Stimulated activated CD4-positive, alpha-beta T cell treated with anti-CD3 and anti-CD28 coated beads, Interleukin-4, amount 100 ng/mL, for 24 hours (primary cell): ENCODE measurements around the gene SUGCT.
A peak's percentile ranks its signal among the peaks of the same experiment; 100 is the strongest.
"Not testable (repeated sequence)": the region's sequence is repeated elsewhere in the genome, so short reads cannot be mapped to it uniquely, and the experiment has no call there.

Experiments
- DNase-seq: peaks from one replicate; pipeline ENCODE4 v3.0.0-alpha.2; 2020

SUGCT gene

GRCh38 chr7:40134428-40135316, at the start of gene SUGCT, which contains the start of gene MPLKIP:
Gene SUGCT (plus strand): TSS chr7:40135005.
Gene MPLKIP (minus strand): TSS chr7:40134622. CDS start chr7:40134567, 55 bp downstream.
- DNase-seq: peak; percentile 87

- DNase-seq: no peak
These were observed 42.6 kb upstream of the SUGCT start for GRCh38 chr7:40092182-40092581.

GRCh38 chr7:40093631-40094350, 41.0 kb upstream of the SUGCT start:
- no peak for DNase-seq

- DNase-seq: no peak
These were observed 39.6 kb upstream of the SUGCT start for GRCh38 chr7:40095230-40095629.

- DNase-seq: no peak
These were observed 39.0 kb upstream of the SUGCT start for GRCh38 chr7:40095695-40096327.

GRCh38 chr7:40097728-40098127, 37.1 kb upstream of the SUGCT start:
- DNase-seq: no peak

- DNase-seq: no peak
These were observed 36.0 kb upstream of the SUGCT start for GRCh38 chr7:40098810-40099209.

- DNase-seq: no peak
These were observed 35.0 kb upstream of the SUGCT start for GRCh38 chr7:40099837-40100236.

GRCh38 chr7:40101201-40101600, 33.6 kb upstream of the SUGCT start:
- no peak for DNase-seq

GRCh38 chr7:40102897-40103296, 31.9 kb upstream of the SUGCT start:
- no peak for DNase-seq

GRCh38 chr7:40105879-40106473, 28.8 kb upstream of the SUGCT start:
- DNase-seq: no peak

GRCh38 chr7:40115936-40116335, 18.9 kb upstream of the SUGCT start:
- DNase-seq: no peak

- DNase-seq: not testable (repeated sequence)
These were observed 17.6 kb upstream of the SUGCT start for GRCh38 chr7:40117199-40117598.

- not testable (repeated sequence) for DNase-seq
These were observed 16.6 kb upstream of the SUGCT start for GRCh38 chr7:40118201-40118600.

- no peak for DNase-seq
These were observed 14.8 kb upstream of the SUGCT start for GRCh38 chr7:40120020-40120419.

- not testable (repeated sequence) for DNase-seq
These were observed 12.5 kb upstream of the SUGCT start for GRCh38 chr7:40122100-40122939.

GRCh38 chr7:40122940-40123254, 11.9 kb upstream of the SUGCT start:
- no peak for DNase-seq

- DNase-seq: peak; percentile 15
These were observed 1.0 kb upstream of the SUGCT start for GRCh38 chr7:40133561-40134427.

GRCh38 chr7:40135317-40135610, 459 bp downstream of the SUGCT start:
- no peak for DNase-seq

GRCh38 chr7:40137563-40137962, 2.8 kb downstream of the SUGCT start:
- DNase-seq: no peak

GRCh38 chr7:40138973-40139372, 4.2 kb downstream of the SUGCT start:
- no peak for DNase-seq
